HEK293 (cell line): ENCODE results near the gene KCNAB1.

Experiments
- CTCF ChIA-PET: fragments of 350-600 bp; formaldehyde crosslinking; extraction: SDS; loops from one replicate; lab custom pipeline; 2021; ENCODE audit warnings: antibody characterized with exemption; lab: Yijun Ruan, JAX
- POLR2A ChIA-PET: fragments of 300-600 bp; formaldehyde crosslinking; extraction: SDS; loops from one replicate; lab custom pipeline; 2020; ENCODE audit warnings: antibody characterized with exemption, inconsistent platforms; lab: Yijun Ruan, JAX
- H3K27ac ChIP-seq: fragments of 200-500 bp; sonication (Bioruptor generic); 2 replicates; pipeline ENCODE4 v1.5.1; 2014; ENCODE audit warnings: low read depth, low read length, control low read depth, inconsistent platforms; ENCODE audit errors: extremely low read depth
- H3K36me3 ChIP-seq, 2 experiments: fragments of 200-500 bp in 1 of 2; sonication (Bioruptor generic) in 1 of 2; 1 replicate in 1 of 2; 2 replicates in 1 of 2; pipeline ENCODE4 v1.5.1; 2014 to 2017; ENCODE audit warnings: inconsistent platforms in 2 of 2, low read length in 2 of 2; ENCODE audit not compliant: control insufficient read depth in 2 of 2, insufficient read depth in 1 of 2
- H3K4me1 ChIP-seq: fragments of 200-500 bp; sonication (Bioruptor generic); 2 replicates; pipeline ENCODE4 v1.5.1; 2014; ENCODE audit warnings: mild to moderate bottlenecking, low read length, inconsistent platforms; ENCODE audit not compliant: control insufficient read depth, insufficient read depth
- H3K4me3 ChIP-seq: 2 replicates; pipeline ENCODE4 v1.5.1; 2011; ENCODE audit warnings: low read depth, mild to moderate bottlenecking, control low read depth, low read length, moderate library complexity
- H3K9me3 ChIP-seq: fragments of 200-500 bp; sonication (Bioruptor generic); 2 replicates; pipeline ENCODE4 v1.5.1; 2014; ENCODE audit warnings: low read depth, low read length, inconsistent platforms; ENCODE audit not compliant: control insufficient read depth, insufficient read depth
- BCL11B ChIP-seq: fragments of 450-650 bp; formaldehyde crosslinking; IDR thresholded peaks from 2 replicates; pipeline ENCODE4 v1.5.1; 2016; ENCODE audit warnings: low read depth, missing biosample characterization, missing genetic modification characterization
- HOXD13 ChIP-seq: sonication (generic); formaldehyde crosslinking; IDR thresholded peaks from 2 replicates; pipeline ENCODE4 v1.8.0; 2022; ENCODE audit warnings: missing genetic modification reagents, borderline replicate concordance
- KLF16 ChIP-seq: fragments of 450-650 bp; formaldehyde crosslinking; IDR thresholded peaks from 2 replicates; pipeline ENCODE4 v1.5.1; 2017; ENCODE audit warnings: missing biosample characterization, missing genetic modification characterization
- KLF8 ChIP-seq: fragments of 450-650 bp; formaldehyde crosslinking; IDR thresholded peaks from 2 replicates; pipeline ENCODE4 v1.5.1; 2016; ENCODE audit warnings: missing biosample characterization, missing genetic modification characterization
- ZBTB1 ChIP-seq: fragments of 450-650 bp; formaldehyde crosslinking; IDR thresholded peaks from 2 replicates; pipeline ENCODE4 v1.5.1; 2016; ENCODE audit warnings: missing biosample characterization, missing genetic modification characterization
- ZFP3 ChIP-seq: fragments of 450-650 bp; formaldehyde crosslinking; IDR thresholded peaks from 2 replicates; pipeline ENCODE4 v1.5.1; 2016; ENCODE audit warnings: low read depth, missing biosample characterization, missing genetic modification characterization
- ZNF133 ChIP-seq: fragments of 450-650 bp; formaldehyde crosslinking; IDR thresholded peaks from 2 replicates; pipeline ENCODE4 v1.5.1; 2016; ENCODE audit warnings: missing biosample characterization, missing genetic modification characterization
- ZNF138 ChIP-seq: fragments of 450-650 bp; formaldehyde crosslinking; IDR thresholded peaks from 2 replicates; pipeline ENCODE4 v1.5.1; 2016; ENCODE audit warnings: missing biosample characterization, missing genetic modification characterization, borderline replicate concordance
- ZNF302 ChIP-seq: fragments of 450-650 bp; formaldehyde crosslinking; IDR thresholded peaks from 2 replicates; pipeline ENCODE4 v1.5.1; 2016; ENCODE audit warnings: missing biosample characterization, missing genetic modification characterization, low read depth
- ZNF324 ChIP-seq: fragments of 450-650 bp; formaldehyde crosslinking; IDR thresholded peaks from 2 replicates; pipeline ENCODE4 v1.5.1; 2016; ENCODE audit warnings: missing biosample characterization, missing genetic modification characterization
- ZNF366 ChIP-seq: fragments of 450-650 bp; formaldehyde crosslinking; conservative IDR thresholded peaks from 2 replicates; pipeline ENCODE4 v1.5.1; 2016; ENCODE audit warnings: missing biosample characterization, missing genetic modification characterization
- ZNF426 ChIP-seq: fragments of 450-650 bp; formaldehyde crosslinking; IDR thresholded peaks from 2 replicates; pipeline ENCODE4 v1.5.1; 2017; ENCODE audit warnings: missing biosample characterization, missing genetic modification characterization, mild to moderate bottlenecking, inconsistent platforms, moderate library complexity
- ZNF510 ChIP-seq: fragments of 450-650 bp; formaldehyde crosslinking; IDR thresholded peaks from 2 replicates; pipeline ENCODE4 v1.5.1; 2018; ENCODE audit warnings: mild to moderate bottlenecking, missing genetic modification characterization, missing biosample characterization; ENCODE audit not compliant: insufficient replicate concordance
- ZNF549 ChIP-seq: fragments of 450-650 bp; IDR thresholded peaks from 2 replicates; pipeline ENCODE4 v1.5.1; 2018; ENCODE audit warnings: missing biosample characterization, missing genetic modification characterization, mild to moderate bottlenecking, inconsistent platforms, moderate library complexity
- ZNF555 ChIP-seq: fragments of 450-650 bp; formaldehyde crosslinking; conservative IDR thresholded peaks from 2 replicates; pipeline ENCODE4 v1.5.1; 2017; ENCODE audit warnings: missing biosample characterization, mild to moderate bottlenecking, missing genetic modification characterization, inconsistent platforms
- ZNF660 ChIP-seq: fragments of 450-650 bp; IDR thresholded peaks from 2 replicates; pipeline ENCODE4 v1.5.1; 2018; ENCODE audit warnings: missing biosample characterization, mild to moderate bottlenecking, missing genetic modification characterization
- ZNF776 ChIP-seq: fragments of 450-650 bp; formaldehyde crosslinking; IDR thresholded peaks from 2 replicates; pipeline ENCODE4 v1.5.0; 2017; ENCODE audit warnings: missing biosample characterization, missing genetic modification characterization, borderline replicate concordance
- ZSCAN23 ChIP-seq: fragments of 450-650 bp; formaldehyde crosslinking; IDR thresholded peaks from 2 replicates; pipeline ENCODE4 v1.5.1; 2016; ENCODE audit warnings: missing biosample characterization, missing genetic modification characterization
- TF ChIP-seq, protein P1 (sequence below): fragments of 450-650 bp; formaldehyde crosslinking; IDR thresholded peaks from 2 replicates; pipeline ENCODE4 v1.5.1; 2016; ENCODE audit warnings: missing biosample characterization, missing genetic modification characterization
- TF ChIP-seq, protein P2 (sequence below): fragments of 450-650 bp; formaldehyde crosslinking; IDR thresholded peaks from 2 replicates; pipeline ENCODE4; 2016; ENCODE audit warnings: missing biosample characterization, missing genetic modification characterization

Gene KCNAB1

DNA sequence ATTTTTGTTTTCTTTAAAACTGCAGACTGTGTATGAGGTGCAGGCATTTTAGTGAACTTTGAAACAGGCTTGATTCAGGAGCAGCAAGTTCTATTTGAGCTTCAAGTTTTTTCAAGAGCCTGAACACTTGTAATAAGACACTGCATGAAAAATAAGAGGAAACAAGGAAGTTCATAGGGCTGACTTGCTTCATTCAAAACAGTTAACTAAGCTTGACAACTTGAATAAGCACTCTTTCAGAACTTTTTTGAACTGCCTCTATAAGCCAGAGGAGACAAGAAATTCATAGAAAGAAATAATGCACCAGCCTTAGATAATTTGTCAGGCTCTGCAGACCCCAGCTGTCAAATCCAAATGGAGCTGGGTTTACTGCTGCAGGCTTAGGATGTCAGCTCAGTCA is 304.4 kb downstream of the KCNAB1 start:
- no peaks in the 10 kb centered on the region for H3K4me1 ChIP-seq
- CTCF ChIA-PET: interaction anchor here (0.7 kb wide), 1 partner anchor 85 kb away, joined by 4 read pairs; no protein-coding TSS in a partner anchor
- H3K27ac ChIP-seq: no peak overlapping the region
- TF ChIP-seq ZNF549 (tag by site-specific recombination) (no peak), BCL11B (tag by site-specific recombination) (no peak), ZNF133 (tag by site-specific recombination) (no peak), ZNF138 (tag by site-specific recombination) (no peak), KLF16 (tag by site-specific recombination) (no peak)
- H3K4me3 ChIP-seq: no peak overlapping the region
- POLR2A ChIA-PET: no interaction called here
- H3K9me3 ChIP-seq: no peaks in the 10 kb centered on the region
- no peaks in the 10 kb centered on the region for H3K36me3 ChIP-seq

DNA sequence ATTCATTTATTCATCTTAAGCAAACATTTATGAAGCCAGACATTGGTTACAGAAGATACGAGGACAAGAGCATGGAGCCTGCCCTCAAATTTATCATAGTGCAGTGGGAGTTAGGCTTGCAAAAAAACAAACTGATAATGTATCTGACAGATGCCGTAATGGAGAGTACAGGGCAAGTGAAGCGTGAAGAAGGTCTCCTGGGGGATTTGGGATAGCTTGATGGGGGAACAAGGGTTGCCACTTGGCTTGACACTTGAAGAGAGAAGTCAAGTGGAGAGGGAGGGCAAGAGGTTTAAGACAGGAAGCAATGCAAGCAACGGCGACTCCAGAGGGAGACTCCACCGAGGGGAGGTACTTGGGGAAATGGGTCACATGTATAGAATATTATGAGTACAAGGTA is 305.3 kb downstream of the KCNAB1 start:
- H3K9me3 ChIP-seq: no peaks in the 10 kb centered on the region
- ChIA-PET POLR2A (no interaction called here), CTCF (interaction anchor here (1.0 kb wide), 1 partner anchor 275 kb away, joined by 3 read pairs; no protein-coding TSS in a partner anchor)
- H3K4me1 ChIP-seq: no peaks in the 10 kb centered on the region
- H3K36me3 ChIP-seq: no peaks in the 10 kb centered on the region
- TF ChIP-seq ZBTB1 (tag by site-specific recombination) (no peak), KLF8 (tag by site-specific recombination) (no peak)
- TF ChIP-seq, protein P1, sequence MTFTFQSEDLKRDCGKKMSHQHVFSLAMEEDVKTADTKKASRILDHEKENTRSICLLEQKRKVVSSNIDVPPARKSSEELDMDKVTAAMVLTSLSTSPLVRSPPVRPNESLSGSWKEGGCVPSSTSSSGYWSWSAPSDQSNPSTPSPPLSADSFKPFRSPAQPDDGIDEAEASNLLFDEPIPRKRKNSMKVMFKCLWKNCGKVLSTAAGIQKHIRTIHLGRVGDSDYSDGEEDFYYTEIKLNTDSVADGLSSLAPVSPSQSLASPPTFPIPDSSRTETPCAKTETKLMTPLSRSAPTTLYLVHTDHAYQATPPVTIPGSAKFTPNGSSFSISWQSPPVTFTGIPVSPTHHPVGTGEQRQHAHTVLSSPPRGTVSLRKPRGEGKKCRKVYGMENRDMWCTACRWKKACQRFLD (tag by site-specific recombination): no peak
- TF ChIP-seq, all 188 proteins: peak for 0
- Histone ChIP-seq H3K27ac (no peak overlapping the region), H3K4me3 (no peak overlapping the region)

DNA sequence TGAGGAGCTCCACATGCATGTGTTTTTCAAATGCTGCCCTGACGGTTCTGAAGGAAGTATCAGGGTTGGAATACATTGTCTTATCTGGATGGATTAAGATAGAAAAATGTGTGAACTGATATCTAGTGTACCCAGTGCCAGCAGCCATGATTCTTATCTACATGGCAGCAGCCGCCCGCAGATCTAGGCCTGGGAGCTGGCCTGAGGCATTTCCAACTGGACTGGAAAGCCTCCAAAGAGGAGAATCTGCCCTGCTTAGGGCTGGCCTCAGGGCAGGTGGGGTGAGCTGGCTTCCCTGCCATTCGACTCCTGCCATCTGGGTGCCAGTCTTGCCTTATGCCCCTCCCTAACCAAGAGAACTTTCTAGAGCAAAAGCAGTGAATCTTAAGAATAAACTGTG is 308.7 kb downstream of the KCNAB1 start:
- Histone ChIP-seq H3K36me3 (no peaks in the 10 kb centered on the region), H3K4me1 (no peaks in the 10 kb centered on the region), H3K9me3 (no peaks in the 10 kb centered on the region), H3K27ac (no peak overlapping the region), H3K4me3 (no peak overlapping the region)
- CTCF ChIA-PET: interaction anchor here (0.6 kb wide), 1 partner anchor 385 kb away, joined by 3 read pairs; no protein-coding TSS in a partner anchor
- POLR2A ChIA-PET: no interaction called here
- TF ChIP-seq ZSCAN23 (tag by site-specific recombination) (no peak), ZNF660 (no peak), ZNF426 (tag by site-specific recombination) (no peak), ZNF555 (tag by site-specific recombination) (no peak), ZNF366 (no peak), ZNF302 (tag by site-specific recombination) (no peak), KLF8 (tag by site-specific recombination) (no peak), ZNF138 (tag by site-specific recombination) (no peak), HOXD13 (CRISPR knock-in tag) (no peak), ZFP3 (tag by site-specific recombination) (no peak), ZNF776 (tag by site-specific recombination) (no peak), ZNF324 (tag by site-specific recombination) (no peak), ZNF510 (tag by site-specific recombination) (no peak)
- TF ChIP-seq, protein P2, sequence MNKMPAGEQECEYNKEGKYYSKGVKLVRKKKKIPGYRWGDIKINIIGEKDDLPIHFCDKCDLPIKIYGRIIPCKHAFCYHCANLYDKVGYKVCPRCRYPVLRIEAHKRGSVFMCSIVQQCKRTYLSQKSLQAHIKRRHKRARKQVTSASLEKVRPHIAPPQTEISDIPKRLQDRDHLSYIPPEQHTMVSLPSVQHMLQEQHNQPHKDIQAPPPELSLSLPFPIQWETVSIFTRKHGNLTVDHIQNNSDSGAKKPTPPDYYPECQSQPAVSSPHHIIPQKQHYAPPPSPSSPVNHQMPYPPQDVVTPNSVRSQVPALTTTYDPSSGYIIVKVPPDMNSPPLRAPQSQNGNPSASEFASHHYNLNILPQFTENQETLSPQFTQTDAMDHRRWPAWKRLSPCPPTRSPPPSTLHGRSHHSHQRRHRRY (tag by site-specific recombination): no peak
